ENCODE results near the gene BMP5.

BMP5 gene

GRCh38 chr6:55872866-55873265 is 2.5 kb downstream of the BMP5 start:
- DNase-seq (ENCODE audit: low read depth in 2 of 2), result no peak

DNA sequence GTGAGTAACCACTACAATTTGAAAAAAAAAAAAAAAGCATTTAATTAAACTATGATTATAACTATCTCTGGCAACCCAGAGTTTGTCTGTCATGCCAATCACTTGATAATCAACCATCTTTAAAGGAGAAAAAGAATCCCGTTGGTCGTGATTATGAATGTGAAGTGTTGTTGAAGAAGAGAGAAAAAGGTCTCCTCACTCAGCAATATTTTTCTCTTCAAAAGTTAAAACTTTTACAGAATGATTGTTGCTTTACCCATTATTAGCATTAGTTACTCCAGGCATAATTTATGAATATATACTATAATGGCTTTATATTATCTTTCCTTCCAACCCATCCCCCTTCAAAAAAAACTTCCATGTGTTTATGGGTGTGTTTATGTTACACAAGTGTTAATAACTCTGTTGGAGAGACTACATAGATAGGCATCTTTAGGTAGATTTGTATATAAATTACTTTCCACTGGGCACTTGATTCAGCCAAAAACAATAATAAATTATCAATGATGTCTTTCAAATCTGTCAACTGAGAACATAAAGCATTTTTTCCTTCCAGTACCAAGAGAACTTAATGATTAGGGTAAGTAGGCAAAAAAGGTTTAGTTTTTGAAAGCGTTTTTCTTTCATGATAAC is 5.1 kb downstream of the BMP5 start:
- no peak for DNase-seq (ENCODE audit: low read depth in 2 of 2)

GRCh38 chr6:55869674-55870073 is 5.7 kb downstream of the BMP5 start:
- DNase-seq (ENCODE audit: low read depth in 2 of 2), result no peak

DNA sequence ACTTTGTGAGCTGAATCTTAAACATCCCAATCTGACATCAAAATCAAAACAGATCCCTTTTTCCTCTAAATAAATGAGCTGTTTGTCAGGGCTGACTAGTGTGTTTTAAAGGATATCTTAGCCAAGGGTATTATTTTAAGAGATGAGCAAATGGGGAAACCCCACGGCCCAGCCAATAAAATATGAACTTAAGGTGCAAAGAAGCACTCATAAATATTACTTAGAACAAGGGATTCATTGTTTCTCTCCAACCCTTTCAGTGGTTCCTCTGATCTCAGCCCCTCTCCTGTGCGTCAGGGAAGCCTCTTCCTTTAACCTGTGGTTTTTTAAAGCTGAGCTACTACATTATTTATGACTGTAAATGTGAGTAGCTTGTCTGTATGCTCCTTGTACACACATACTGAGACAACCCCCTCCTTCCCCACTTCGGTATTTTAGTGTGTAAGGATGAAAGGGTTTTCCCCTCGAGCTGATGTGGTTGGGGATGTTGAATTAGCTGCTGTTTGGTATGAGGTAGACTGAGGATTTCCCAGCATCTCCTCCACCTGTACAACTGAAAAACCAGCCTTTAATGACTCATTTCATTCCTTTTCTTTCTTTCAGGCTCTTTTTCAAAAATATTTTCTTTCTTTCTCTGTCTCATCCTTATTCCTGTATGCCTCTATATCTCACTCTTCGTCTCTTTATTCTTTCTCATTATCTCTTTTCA is 6.5 kb downstream of the BMP5 start:
- no peak for DNase-seq (ENCODE audit: low read depth in 2 of 2)

- no peak for DNase-seq (ENCODE audit: low read depth in 2 of 2)
These were observed 7.2 kb downstream of the BMP5 start for GRCh38 chr6:55868176-55868575.

DNA sequence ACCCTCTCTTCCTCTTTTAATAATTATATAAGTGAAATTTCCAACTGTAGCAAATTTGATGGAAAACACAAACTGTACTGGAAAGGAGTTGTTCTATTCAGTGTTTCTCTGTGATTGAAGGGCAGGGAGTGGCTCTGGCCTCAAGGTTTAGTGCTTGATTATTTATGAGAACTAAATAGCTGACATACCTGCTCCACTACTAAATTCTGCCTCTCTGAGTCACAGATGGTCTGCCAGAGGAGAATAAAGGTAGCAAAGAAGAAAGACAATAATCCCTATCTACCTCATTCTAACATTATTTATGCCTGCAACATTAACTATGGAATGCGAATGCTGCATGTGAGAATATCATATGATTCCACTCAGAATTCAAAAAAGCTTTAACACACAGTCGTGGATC is 9.3 kb downstream of the BMP5 start:
- DNase-seq (ENCODE audit: low read depth in 2 of 2), result no peak

- no peak for DNase-seq (ENCODE audit: low read depth in 2 of 2)
These were observed 22.1 kb downstream of the BMP5 start for GRCh38 chr6:55853008-55854001.

GRCh38 chr6:55841341-55841740 is 34.0 kb downstream of the BMP5 start:
- DNase-seq (ENCODE audit: low read depth in 2 of 2), result no peak

- no peak for DNase-seq (ENCODE audit: low read depth in 2 of 2)
These were observed 36.3 kb downstream of the BMP5 start for GRCh38 chr6:55839080-55839479.

- no peak for DNase-seq (ENCODE audit: low read depth in 2 of 2)
These were observed 38.4 kb downstream of the BMP5 start for GRCh38 chr6:55836945-55837344.

GRCh38 chr6:55836481-55836880 is 38.9 kb downstream of the BMP5 start:
- no peak for DNase-seq (ENCODE audit: low read depth in 2 of 2)

GRCh38 chr6:55835220-55835619 is 40.2 kb downstream of the BMP5 start:
- no peak for DNase-seq (ENCODE audit: low read depth in 2 of 2)

- no peak for DNase-seq (ENCODE audit: low read depth in 2 of 2)
These were observed 42.1 kb downstream of the BMP5 start for GRCh38 chr6:55833284-55833683.

- DNase-seq (ENCODE audit: low read depth in 2 of 2), result no peak
These were observed 47.4 kb downstream of the BMP5 start for GRCh38 chr6:55827818-55828522.

- no peak for DNase-seq (ENCODE audit: low read depth in 2 of 2)
These were observed 48.4 kb downstream of the BMP5 start for GRCh38 chr6:55826941-55827340.

DNA sequence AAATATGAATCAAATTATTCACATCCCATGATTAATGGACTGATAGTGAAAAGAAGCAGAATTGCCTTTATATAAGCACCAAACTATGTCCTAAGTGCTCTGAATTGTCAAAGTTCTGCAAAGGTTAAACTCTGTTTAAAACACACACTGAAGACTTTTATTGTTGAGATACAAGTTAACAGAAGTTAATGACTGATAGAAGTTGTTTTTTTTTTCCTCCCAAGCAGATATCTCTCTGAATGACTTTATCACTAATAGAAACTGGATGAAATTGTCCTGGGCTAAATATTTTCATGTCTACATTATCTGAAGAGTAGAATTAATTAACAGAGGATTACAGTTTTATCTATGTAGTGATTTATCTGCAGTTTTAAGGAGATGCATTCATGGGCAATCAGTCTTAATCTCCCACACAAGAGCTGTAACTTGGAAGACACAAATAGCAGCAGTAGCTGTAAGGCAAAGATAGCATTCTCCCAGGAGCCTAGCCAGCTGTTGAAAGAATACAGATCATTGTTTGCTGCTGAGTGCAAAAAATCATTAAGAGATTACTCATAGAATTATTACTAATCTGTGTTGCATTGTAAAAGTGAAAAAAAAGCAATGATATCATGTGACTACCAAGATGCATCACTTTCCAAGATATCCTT is 49.9 kb downstream of the BMP5 start:
- no peak for DNase-seq (ENCODE audit: low read depth in 2 of 2)

DNA sequence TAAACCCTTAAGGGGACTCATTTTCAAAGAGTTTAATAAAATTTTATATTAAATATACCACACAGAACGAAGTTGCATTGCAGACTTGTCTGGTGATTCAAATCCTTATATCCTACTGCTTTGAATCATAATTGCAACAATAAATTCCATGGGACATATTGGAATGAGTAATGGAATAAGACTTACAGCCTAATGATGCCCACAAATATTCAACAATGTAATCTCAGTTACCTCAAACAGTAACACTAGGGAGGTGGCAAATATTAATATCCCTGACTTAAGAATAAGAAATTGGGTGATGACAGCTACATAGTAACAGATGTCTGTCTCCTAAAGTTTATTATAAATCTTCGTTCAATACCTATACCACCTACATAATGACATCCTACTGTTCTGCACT is 52.6 kb downstream of the BMP5 start:
- no peak for DNase-seq (ENCODE audit: low read depth in 2 of 2)

GRCh38 chr6:55822005-55822404 is 53.4 kb downstream of the BMP5 start:
- no peak for DNase-seq (ENCODE audit: low read depth in 2 of 2)

- no peak for DNase-seq (ENCODE audit: low read depth in 2 of 2)
These were observed 54.7 kb downstream of the BMP5 start for GRCh38 chr6:55820696-55821095.

- DNase-seq (ENCODE audit: low read depth in 2 of 2), result no peak
These were observed 55.6 kb downstream of the BMP5 start for GRCh38 chr6:55819811-55820210.

DNA sequence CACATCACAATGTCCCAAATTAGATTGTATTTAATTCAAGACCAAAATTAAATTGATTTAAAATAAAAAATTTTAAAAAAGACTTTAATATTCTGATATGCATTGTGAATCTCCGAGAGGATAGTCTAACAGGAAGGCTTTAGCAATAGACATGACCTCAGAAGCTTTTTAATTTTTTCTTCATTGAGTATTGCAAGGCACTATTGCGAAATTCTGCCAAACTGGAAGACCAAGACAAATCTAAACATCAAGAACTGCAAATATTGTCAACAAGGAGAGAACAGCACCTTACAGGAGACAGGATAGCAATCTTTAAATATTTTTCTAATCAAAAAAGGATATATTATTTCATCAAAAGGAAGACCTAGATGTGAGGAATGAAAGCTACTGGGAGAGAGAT is 56.9 kb downstream of the BMP5 start:
- no peak for DNase-seq (ENCODE audit: low read depth in 2 of 2)

Data from stimulated activated CD8-positive, alpha-beta memory T cell treated with anti-CD3 and anti-CD28 coated beads, Interleukin-15, amount 100 ng/mL, for 4 hours (primary cell).